Upper lobe of left lung (tissue), 6 donors: ENCODE data around the gene LHFPL2. TPM values are rescaled to one million over a fixed set of nuclear protein-coding genes. Genes with fewer than 3 reads are reported as not detected.
"Not testable (repeated sequence)": the region's sequence is repeated elsewhere in the genome, so short reads cannot be mapped to it uniquely, and the experiment has no call there.

Experiments
- ATAC-seq, 2 donors: fragments of 200-7000 bp; cut with Tn5 transposase; one replicate each; pipeline ENCODE4 v1.9.1; 2022; ENCODE audit warnings: mild to moderate bottlenecking in 2 of 2, moderate library complexity in 2 of 2; ENCODE audit not compliant: low FRiP score in 2 of 2
- DNase-seq, 2 donors: peaks; one replicate each; pipeline ENCODE4 v3.0.0-alpha.2; 2019 to 2020
- H3K27ac ChIP-seq, 4 donors: fragments of 200-600 bp; sonication (generic); one replicate each; pipeline ENCODE4 v1.5.1; 2016 to 2019
- H3K27me3 ChIP-seq, 4 donors: fragments of 200-600 bp; sonication (generic); one replicate each; pipeline ENCODE4 v1.5.1; 2017 to 2019
- H3K36me3 ChIP-seq, 4 donors: fragments of 200-600 bp; sonication (generic); one replicate each; pipeline ENCODE4 v1.5.1; 2016 to 2019
- H3K4me1 ChIP-seq, 4 donors: fragments of 200-600 bp; sonication (generic); one replicate each; pipeline ENCODE4 v1.5.1; 2018 to 2019
- H3K4me3 ChIP-seq, 4 donors: fragments of 200-600 bp; sonication (generic); one replicate each; pipeline ENCODE4 v1.5.1; 2017 to 2019; ENCODE audit warnings: mild to moderate bottlenecking in 2 of 4, moderate library complexity in 1 of 4
- H3K9me3 ChIP-seq, 4 donors: fragments of 200-600 bp; sonication (generic); one replicate each; pipeline ENCODE4 v1.5.1; 2018 to 2019
- EP300 ChIP-seq, 4 donors: sonication (generic); formaldehyde crosslinking; IDR thresholded peaks; one replicate each; pipeline ENCODE4 v1.5.1; 2017; ENCODE audit warnings: antibody characterized with exemption in 4 of 4, control low read depth in 2 of 4
- POLR2A ChIP-seq, 4 donors: fragments of 450-650 bp; IDR thresholded peaks; one replicate each; pipeline ENCODE4 v1.5.1; 2016 to 2017; ENCODE audit warnings: antibody characterized with exemption in 4 of 4, mild to moderate bottlenecking in 2 of 4
- POLR2AphosphoS5 ChIP-seq, 2 donors: sonication (generic); formaldehyde crosslinking; IDR thresholded peaks; one replicate each; pipeline ENCODE4 v1.5.1; 2017; ENCODE audit warnings: antibody characterized with exemption in 2 of 2
- WGBS, 2 donors: methylation state at CpG; one replicate each; pipeline ENCODE4 v1.1.5; 2017 to 2018; 5-methylcytosine and 5-hydroxymethylcytosine counted together
- total RNA-seq, 6 donors: library from RNA; depleted of rRNA in 4 of 6; stranded (reverse); fragments of >200 nt in 4 of 6; gene quantifications; one replicate each; pipeline versions ENCODE4 v1.1.0 to v1.2.1, GENCODE V29; 2016 to 2021
- TF ChIP-seq, protein P1 (sequence below), 6 experiments: fragments of 450-650 bp in 4 of 6; fragments of 200-600 bp in 2 of 6; sonication (generic) in 2 of 6; IDR thresholded peaks; one replicate each; pipeline ENCODE4 v1.5.1; 2016 to 2019; ENCODE audit warnings: antibody characterized with exemption in 6 of 6
- donor health status: DM: no; HTN: no; CAD: no; lungs with moderate emphysema.
- donor health status: DM: no; HTN: yes; CAD: no; lungs with severe emphysema.

LHFPL2 gene
- total RNA-seq = 10 to 100 TPM; 17.3 to 69.5 (median 32.9) TPM

- WGBS, 2 donors = 1 to 2% methylated on average over 25 to 33 of the region's 112 CpGs
- peak; percentile 75 to 94 for DNase-seq
- H3K36me3 ChIP-seq = no peaks in the 10 kb centered on the region
- TF ChIP-seq EP300 (IDR thresholded peaks at IDR 0.05) = no peak
- TF ChIP-seq, protein P1, sequence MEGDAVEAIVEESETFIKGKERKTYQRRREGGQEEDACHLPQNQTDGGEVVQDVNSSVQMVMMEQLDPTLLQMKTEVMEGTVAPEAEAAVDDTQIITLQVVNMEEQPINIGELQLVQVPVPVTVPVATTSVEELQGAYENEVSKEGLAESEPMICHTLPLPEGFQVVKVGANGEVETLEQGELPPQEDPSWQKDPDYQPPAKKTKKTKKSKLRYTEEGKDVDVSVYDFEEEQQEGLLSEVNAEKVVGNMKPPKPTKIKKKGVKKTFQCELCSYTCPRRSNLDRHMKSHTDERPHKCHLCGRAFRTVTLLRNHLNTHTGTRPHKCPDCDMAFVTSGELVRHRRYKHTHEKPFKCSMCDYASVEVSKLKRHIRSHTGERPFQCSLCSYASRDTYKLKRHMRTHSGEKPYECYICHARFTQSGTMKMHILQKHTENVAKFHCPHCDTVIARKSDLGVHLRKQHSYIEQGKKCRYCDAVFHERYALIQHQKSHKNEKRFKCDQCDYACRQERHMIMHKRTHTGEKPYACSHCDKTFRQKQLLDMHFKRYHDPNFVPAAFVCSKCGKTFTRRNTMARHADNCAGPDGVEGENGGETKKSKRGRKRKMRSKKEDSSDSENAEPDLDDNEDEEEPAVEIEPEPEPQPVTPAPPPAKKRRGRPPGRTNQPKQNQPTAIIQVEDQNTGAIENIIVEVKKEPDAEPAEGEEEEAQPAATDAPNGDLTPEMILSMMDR (IDR thresholded peaks at IDR 0.05) = peak in 1 of 6 experiments; percentile 30
- TF ChIP-seq POLR2A (IDR thresholded peaks at IDR 0.05) = peak in 2 of 4 donors; percentile 26 to 47
- peak in 1 of 2 donors; percentile 42 for TF ChIP-seq POLR2AphosphoS5 (IDR thresholded peaks at IDR 0.05)
- peak within 1 kb of the TSS; percentile 61 to 87 (median 84) for H3K4me3 ChIP-seq
- H3K4me1 ChIP-seq = peaks cover 9 to 21% (median 17%) of the 10 kb centered on the region in 4 donors
- ATAC-seq = peak; percentile 87 to 93
- peak within 1 kb of the TSS; percentile 84 to 93 (median 92) for H3K27ac ChIP-seq
- H3K27me3 ChIP-seq = peaks cover 0 to 5% (median 0%) of the 10 kb centered on the region in 4 donors
- H3K9me3 ChIP-seq = no peaks in the 10 kb centered on the region
Measured at GRCh38 chr5:78648359-78649210, at the start of gene LHFPL2. Gene LHFPL2 (minus strand): TSS chr5:78648772. CDS start chr5:78510213, 138,559 bp downstream.

DNA sequence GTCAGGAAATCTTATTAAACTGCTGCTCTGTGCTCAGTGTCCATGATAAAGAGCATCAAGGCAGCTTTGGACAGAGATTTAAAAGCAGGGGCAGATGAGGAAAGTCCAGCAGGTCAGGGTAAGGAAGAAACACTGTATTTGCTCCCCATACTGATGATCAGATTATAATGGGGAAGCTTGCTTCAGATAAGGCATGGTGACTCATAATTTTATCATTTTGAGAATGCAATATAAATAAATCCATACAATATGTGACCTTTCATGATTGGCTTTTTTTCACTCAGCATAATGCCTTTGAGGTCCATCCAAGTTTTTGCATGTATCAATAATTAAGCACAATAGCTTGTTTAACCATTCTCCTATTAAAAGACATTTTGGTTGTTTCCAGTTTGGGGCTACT, 48.1 kb upstream of the LHFPL2 start:
- Histone ChIP-seq H3K9me3 (peaks cover 0 to 3% (median 0%) of the 10 kb centered on the region in 4 donors), H3K27ac (no peak overlapping the region), H3K36me3 (no peaks in the 10 kb centered on the region), H3K4me1 (no peaks in the 10 kb centered on the region), H3K4me3 (no peak overlapping the region), H3K27me3 (no peaks in the 10 kb centered on the region)
- TF ChIP-seq POLR2A (IDR thresholded peaks at IDR 0.05) (no peak), EP300 (IDR thresholded peaks at IDR 0.05) (no peak), POLR2AphosphoS5 (IDR thresholded peaks at IDR 0.05) (no peak)
- TF ChIP-seq, protein P1 (IDR thresholded peaks at IDR 0.05) = no peak
- ATAC-seq = no peak
- DNase-seq = no peak

- not testable (repeated sequence) for H3K27ac ChIP-seq, H3K27me3 ChIP-seq, ATAC-seq, H3K36me3 ChIP-seq, DNase-seq, H3K4me1 ChIP-seq, H3K4me3 ChIP-seq, H3K9me3 ChIP-seq
- WGBS, 2 donors = 81 to 85% methylated on average over 4 of the region's 4 CpGs
Measured at GRCh38 chr5:78696052-78696451, 47.5 kb upstream of the LHFPL2 start.

DNA sequence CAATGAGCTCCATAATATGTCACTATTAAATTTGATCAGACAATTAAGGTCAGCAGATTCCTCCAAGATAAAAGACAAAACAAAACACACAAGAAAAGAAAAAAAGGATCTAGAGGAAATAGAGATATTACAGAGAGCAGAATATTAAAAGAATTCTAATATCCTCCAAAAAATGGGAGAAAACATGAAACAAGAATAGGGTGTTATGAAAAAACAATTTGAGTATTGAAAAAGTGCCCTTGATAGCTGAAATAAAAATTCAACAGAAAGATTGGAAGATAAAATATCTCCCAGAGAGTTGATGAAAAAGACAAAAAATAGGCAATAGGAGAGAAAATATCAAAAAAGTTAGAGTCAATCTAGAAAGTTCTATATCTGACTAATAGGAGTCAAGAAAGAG, 44.8 kb upstream of the LHFPL2 start:
- Histone ChIP-seq H3K9me3 (peaks cover 0 to 3% (median 0%) of the 10 kb centered on the region in 4 donors), H3K27ac (no peak overlapping the region), H3K4me1 (peaks cover 0 to 14% (median 0%) of the 10 kb centered on the region in 4 donors), H3K27me3 (no peaks in the 10 kb centered on the region), H3K36me3 (no peaks in the 10 kb centered on the region), H3K4me3 (no peak overlapping the region)
- ATAC-seq = no peak
- no peak for DNase-seq
- no peak for TF ChIP-seq POLR2AphosphoS5 (IDR thresholded peaks at IDR 0.05)
- no peak for TF ChIP-seq EP300 (IDR thresholded peaks at IDR 0.05)
- no peak for TF ChIP-seq POLR2A (IDR thresholded peaks at IDR 0.05)
- TF ChIP-seq, protein P1 (IDR thresholded peaks at IDR 0.05) = no peak

- H3K4me3 ChIP-seq = no peak overlapping the region
- peaks cover 0 to 14% (median 0%) of the 10 kb centered on the region in 4 donors for H3K4me1 ChIP-seq
- ATAC-seq (no peak), DNase-seq (no peak)
- TF ChIP-seq POLR2A (IDR thresholded peaks at IDR 0.05) = no peak
- no peaks in the 10 kb centered on the region for H3K27me3 ChIP-seq
- WGBS, 2 donors = 71 to 77% methylated on average over 2 of the region's 2 CpGs
- H3K36me3 ChIP-seq = no peaks in the 10 kb centered on the region
- H3K9me3 ChIP-seq = peaks cover 0 to 3% (median 0%) of the 10 kb centered on the region in 4 donors
- H3K27ac ChIP-seq = no peak overlapping the region
Measured at GRCh38 chr5:78691084-78691960, 42.8 kb upstream of the LHFPL2 start.
